Astrocyte (in vitro differentiated cells and primary cell): ENCODE results near the gene THEM5. TPM values are rescaled to one million over a fixed set of nuclear protein-coding genes. Genes with fewer than 3 reads are reported as not detected.
"Not testable (repeated sequence)": the region's sequence is repeated elsewhere in the genome, so short reads cannot be mapped to it uniquely, and the experiment has no call there.

ENCODE experiments used
- DNase-seq: peaks from one replicate; pipeline ENCODE4 v3.0.0-alpha.2; 2010; ENCODE audit warnings: low read depth
- FAIRE-seq: peaks from 2 replicates; lab custom pipeline; 2011; peaks lifted over from hg19 to GRCh38; lab: Jason Lieb, UNC
- H2AFZ ChIP-seq: 2 replicates; pipeline ENCODE4 v1.6.0; 2012; ENCODE audit warnings: low read depth, low read length, inconsistent platforms
- H3K27ac ChIP-seq: 2 replicates; pipeline ENCODE4 v1.5.1; 2011; ENCODE audit warnings: low read depth, low read length, inconsistent platforms
- H3K27me3 ChIP-seq: 2 replicates; pipeline ENCODE4 v1.6.0; 2011; ENCODE audit warnings: low read length, inconsistent platforms; ENCODE audit not compliant: insufficient read depth
- H3K36me3 ChIP-seq: 2 replicates; pipeline ENCODE4 v1.5.1; 2011; ENCODE audit warnings: low read length, inconsistent platforms; ENCODE audit not compliant: insufficient read depth
- H3K4me1 ChIP-seq: 2 replicates; pipeline ENCODE4 v1.5.1; 2011; ENCODE audit warnings: low read length, inconsistent platforms; ENCODE audit not compliant: insufficient read depth
- H3K4me2 ChIP-seq: 2 replicates; pipeline ENCODE4 v1.6.0; 2012; ENCODE audit warnings: low read length, inconsistent platforms
- H3K4me3 ChIP-seq: 2 replicates; pipeline ENCODE4 v1.5.1; 2011; ENCODE audit warnings: low read depth, mild to moderate bottlenecking, low read length, inconsistent platforms; ENCODE audit not compliant: insufficient read depth
- H3K79me2 ChIP-seq: 2 replicates; pipeline ENCODE4 v1.6.0; 2012; ENCODE audit warnings: mild to moderate bottlenecking, low read length, inconsistent platforms; ENCODE audit not compliant: insufficient read depth
- H3K9ac ChIP-seq: 2 replicates; pipeline ENCODE4 v1.6.0; 2012; ENCODE audit warnings: mild to moderate bottlenecking, low read length, inconsistent platforms
- H3K9me3 ChIP-seq: 2 replicates; pipeline ENCODE4 v1.5.1; 2012; ENCODE audit warnings: low read depth, mild to moderate bottlenecking, low read length, inconsistent platforms; ENCODE audit not compliant: insufficient read depth
- H4K20me1 ChIP-seq: 2 replicates; pipeline ENCODE4 v1.6.0; 2012; ENCODE audit warnings: low read length, inconsistent platforms; ENCODE audit not compliant: insufficient read depth
- H3K27ac Mint-ChIP-seq: one replicate; pipeline ENCODE4 v1.8.0; 2021; ENCODE audit warnings: mild to moderate bottlenecking, mixed read lengths; ENCODE audit not compliant: unreplicated experiment
- H3K27me3 Mint-ChIP-seq: one replicate; pipeline ENCODE4 v1.8.0; 2021; ENCODE audit warnings: low read depth, mixed read lengths; ENCODE audit not compliant: unreplicated experiment
- H3K36me3 Mint-ChIP-seq: one replicate; pipeline ENCODE4 v1.8.0; 2021; ENCODE audit warnings: low read depth, mixed read lengths; ENCODE audit not compliant: unreplicated experiment
- H3K4me1 Mint-ChIP-seq: one replicate; pipeline ENCODE4 v1.8.0; 2021; ENCODE audit warnings: low read depth, mixed read lengths; ENCODE audit not compliant: unreplicated experiment
- H3K4me3 Mint-ChIP-seq: one replicate; pipeline ENCODE4 v1.8.0; 2021; ENCODE audit warnings: mild to moderate bottlenecking, moderate library complexity, mixed read lengths; ENCODE audit not compliant: unreplicated experiment
- H3K9me3 Mint-ChIP-seq: one replicate; pipeline ENCODE4 v1.8.0; 2021; ENCODE audit warnings: mild to moderate bottlenecking, mixed read lengths; ENCODE audit not compliant: unreplicated experiment
- CTCF ChIP-seq: IDR thresholded peaks from 2 replicates; pipeline ENCODE4 v1.5.1; 2011; ENCODE audit warnings: low read depth, mild to moderate bottlenecking, inconsistent platforms, low read length, moderate library complexity; ENCODE audit not compliant: insufficient read depth
- EZH2 ChIP-seq: IDR thresholded peaks from 2 replicates; pipeline ENCODE4 v1.6.1; 2012; ENCODE audit warnings: mild to moderate bottlenecking, low read length, inconsistent platforms; ENCODE audit not compliant: insufficient read depth
- total RNA-seq: library from RNA; stranded (reverse); gene quantifications from 2 replicates; pipeline ENCODE4 v1.2.1, GENCODE V29; 2021

The THEM5 gene
- total RNA-seq, 1 donor from 2014 or later, result not detected

GRCh38 chr1:151887028-151887427 lies 33.5 kb upstream of the THEM5 start:
- Mint-ChIP-seq H3K36me3 (peaks cover 11% of the 10 kb centered on the region), H3K27me3 (no peaks in the 10 kb centered on the region), H3K4me1 (no peaks in the 10 kb centered on the region), H3K9me3 (no peaks in the 10 kb centered on the region), H3K4me3 (no peak overlapping the region), H3K27ac (no peak overlapping the region)
- H4K20me1 ChIP-seq, result no peaks in the 10 kb centered on the region
- peaks cover 5% of the 10 kb centered on the region for H3K4me1 ChIP-seq
- H3K9me3 ChIP-seq, result no peaks in the 10 kb centered on the region
- H3K27ac ChIP-seq, result no peak overlapping the region
- no peaks in the 10 kb centered on the region for H3K36me3 ChIP-seq
- no peak overlapping the region for H3K4me3 ChIP-seq
- DNase-seq, result peak; percentile 44
- FAIRE-seq, result no peak
- no peak overlapping the region for H3K4me2 ChIP-seq
- TF ChIP-seq CTCF (no peak), EZH2 (no peak)
- H3K9ac ChIP-seq, result no peak overlapping the region
- no peaks in the 10 kb centered on the region for H3K79me2 ChIP-seq
- no peaks in the 10 kb centered on the region for H3K27me3 ChIP-seq
- H2AFZ ChIP-seq, result no peak overlapping the region

- Histone ChIP-seq H3K27me3 (no peaks in the 10 kb centered on the region), H3K4me1 (peaks cover 3% of the 10 kb centered on the region), H3K9me3 (no peaks in the 10 kb centered on the region), H3K79me2 (no peaks in the 10 kb centered on the region), H2AFZ (no peak overlapping the region), H3K4me3 (no peak overlapping the region), H3K36me3 (no peaks in the 10 kb centered on the region), H3K4me2 (no peak overlapping the region), H3K27ac (no peak overlapping the region), H4K20me1 (no peaks in the 10 kb centered on the region), H3K9ac (no peak overlapping the region)
- Mint-ChIP-seq H3K4me1 (no peaks in the 10 kb centered on the region), H3K27ac (no peak overlapping the region), H3K27me3 (no peaks in the 10 kb centered on the region), H3K4me3 (no peak overlapping the region), H3K36me3 (peaks cover 3% of the 10 kb centered on the region), H3K9me3 (no peaks in the 10 kb centered on the region)
- DNase-seq, result no peak
- no peak for TF ChIP-seq EZH2
- TF ChIP-seq CTCF, result no peak
- FAIRE-seq, result no peak
Measured at GRCh38 chr1:151885479-151885878, 32.0 kb upstream of the THEM5 start.

- not testable (repeated sequence) for H3K4me1 ChIP-seq, FAIRE-seq, H3K36me3 ChIP-seq, H3K4me2 ChIP-seq, H3K4me1 Mint-ChIP-seq, H3K9ac ChIP-seq, H3K27me3 ChIP-seq, H3K27me3 Mint-ChIP-seq, DNase-seq, H3K4me3 ChIP-seq, H3K27ac Mint-ChIP-seq, H3K36me3 Mint-ChIP-seq, H3K9me3 ChIP-seq, H3K79me2 ChIP-seq, H3K9me3 Mint-ChIP-seq, H3K27ac ChIP-seq, H2AFZ ChIP-seq, H3K4me3 Mint-ChIP-seq, H4K20me1 ChIP-seq
Measured at GRCh38 chr1:151884879-151885278, 31.4 kb upstream of the THEM5 start.

GRCh38 chr1:151884445-151884844 lies 30.9 kb upstream of the THEM5 start:
- H3K27me3 Mint-ChIP-seq, H3K36me3 Mint-ChIP-seq, H3K79me2 ChIP-seq, H3K4me3 Mint-ChIP-seq, H3K9ac ChIP-seq, H3K9me3 ChIP-seq, H3K4me1 Mint-ChIP-seq, H3K4me3 ChIP-seq, H3K27ac ChIP-seq, H3K4me2 ChIP-seq, H3K27me3 ChIP-seq, H3K4me1 ChIP-seq, H3K36me3 ChIP-seq, H3K9me3 Mint-ChIP-seq, H2AFZ ChIP-seq, H4K20me1 ChIP-seq, FAIRE-seq, H3K27ac Mint-ChIP-seq, DNase-seq: not testable (repeated sequence)

- H3K79me2 ChIP-seq, H3K9me3 ChIP-seq, H3K27me3 ChIP-seq, FAIRE-seq, H3K27me3 Mint-ChIP-seq, H3K4me1 ChIP-seq, H3K4me1 Mint-ChIP-seq, DNase-seq, H3K27ac ChIP-seq, H3K36me3 ChIP-seq, H3K36me3 Mint-ChIP-seq, H4K20me1 ChIP-seq, H3K4me2 ChIP-seq, H3K4me3 Mint-ChIP-seq, H3K9ac ChIP-seq, H3K4me3 ChIP-seq, H3K27ac Mint-ChIP-seq, H2AFZ ChIP-seq, H3K9me3 Mint-ChIP-seq: not testable (repeated sequence)
Measured at GRCh38 chr1:151883898-151884297, 30.4 kb upstream of the THEM5 start.
